HCT116 (cell line): Measurements from ENCODE around the gene BATF2. TPM values are rescaled to one million over a fixed set of nuclear protein-coding genes. Genes with fewer than 3 reads are reported as not detected.

ENCODE experiments used
- ATAC-seq: fragments of 200-7000 bp; cut with Tn5 transposase; 2 replicates; pipeline ENCODE4 v1.9.1; 2020; ENCODE audit warnings: mild to moderate bottlenecking, moderate library complexity
- BruUV-seq: library from RNA; stranded (reverse); fragments of 400-500 nt; replicated peaks from 2 replicates; lab custom pipeline; 2021; lab: Mats Ljungman, UMichigan
- CTCF ChIA-PET: fragments of 300-600 bp; sonication (Branson Sonifier 250); formaldehyde crosslinking; loops from one replicate; lab custom pipeline; 2021; ENCODE audit warnings: antibody characterized with exemption; lab: Charles Lee
- POLR2A ChIA-PET: fragments of 300-600, 350-600 bp; sonication (Branson Sonifier 250); formaldehyde crosslinking; loops from one replicate; lab custom pipeline; 2021; ENCODE audit warnings: antibody characterized with exemption; lab: Charles Lee
- RAD21 ChIA-PET, 2 experiments: fragments of 300-600 bp; sonication (Branson Sonifier 250); formaldehyde crosslinking; loops; one replicate each; lab custom pipeline; 2023; ENCODE audit warnings: low total read pairs in 2 of 2; ENCODE audit not compliant: uncharacterized antibody in 2 of 2, unreplicated experiment in 2 of 2, low non-redundant PET in 1 of 2; lab: Charles Lee
- DNase-seq: peaks from one replicate; pipeline ENCODE4 v3.0.0-alpha.2; 2010; ENCODE audit warnings: low read depth, low spot score
- H2AFZ ChIP-seq: fragments of 200-600 bp; shearing (Covaris generic), sonication (generic); 2 replicates; pipeline ENCODE4 v1.6.1; 2017; ENCODE audit warnings: low read depth, mixed run types, mixed read lengths, antibody characterized with exemption, low read length; ENCODE audit not compliant: poor library complexity, severe bottlenecking
- H3K27ac ChIP-seq: 2 replicates; pipeline ENCODE4 v1.5.1; 2012; ENCODE audit warnings: low read depth, low read length
- H3K27me3 ChIP-seq: fragments of 200-600 bp; sonication (generic); 2 replicates; pipeline ENCODE4 v1.6.1; 2016; ENCODE audit warnings: mixed run types, low read length, mixed read lengths; ENCODE audit not compliant: insufficient read depth
- H3K36me3 ChIP-seq, 2 experiments: fragments of 200-500 bp in 1 of 2; fragments of 200-600 bp in 1 of 2; sonication (Bioruptor generic) in 1 of 2; sonication (generic) in 1 of 2; 2 replicates each; pipeline versions ENCODE4 v1.5.1 to v1.6.1; 2014 to 2016; ENCODE audit warnings: low read length in 2 of 2, inconsistent platforms in 1 of 2, mixed read lengths in 1 of 2, mixed run types in 1 of 2; ENCODE audit not compliant: insufficient read depth in 2 of 2, control insufficient read depth in 1 of 2
- H3K4me1 ChIP-seq, 2 experiments: fragments of 200-600 bp in 1 of 2; sonication (generic) in 1 of 2; 2 replicates each; pipeline versions ENCODE4 v1.5.1 to v1.6.1; 2012 to 2017; ENCODE audit warnings: low read length in 2 of 2, inconsistent platforms in 1 of 2, mild to moderate bottlenecking in 1 of 2, mixed read lengths in 1 of 2, mixed run types in 1 of 2, moderate library complexity in 1 of 2; ENCODE audit not compliant: insufficient read depth in 2 of 2, control insufficient read depth in 1 of 2
- H3K4me2 ChIP-seq: fragments of 200-600 bp; sonication (generic); 2 replicates; pipeline ENCODE4 v1.6.1; 2017; ENCODE audit warnings: mixed run types, low read length, mixed read lengths
- H3K4me3 ChIP-seq, 2 experiments: fragments of 200-600 bp in 1 of 2; sonication (generic) in 1 of 2; replicated peaks in 1 of 2; 2 replicates each; pipeline ENCODE4 v1.5.1; 2011 to 2016; ENCODE audit warnings: low read length in 2 of 2, control low read depth in 1 of 2, low read depth in 1 of 2, mild to moderate bottlenecking in 1 of 2, mixed read lengths in 1 of 2, mixed run types in 1 of 2
- H3K79me2 ChIP-seq: fragments of 200-600 bp; sonication (generic); 2 replicates; pipeline ENCODE4 v1.6.1; 2017; ENCODE audit warnings: mild to moderate bottlenecking, mixed run types, low read length, moderate library complexity, mixed read lengths; ENCODE audit not compliant: insufficient read depth
- H3K9ac ChIP-seq: fragments of 200-600 bp; sonication (generic); 2 replicates; pipeline ENCODE4 v1.6.1; 2016; ENCODE audit warnings: low read length, mixed read lengths
- H3K9me2 ChIP-seq: fragments of 200-600 bp; sonication (generic), shearing (Covaris generic); 2 replicates; pipeline ENCODE4 v1.6.1; 2017; ENCODE audit warnings: mixed run types, mild to moderate bottlenecking, moderate library complexity; ENCODE audit not compliant: insufficient read depth
- H3K9me3 ChIP-seq, 2 experiments: fragments of 200-500 bp in 1 of 2; fragments of 200-600 bp in 1 of 2; sonication (Bioruptor generic) in 1 of 2; sonication (generic) in 1 of 2; 2 replicates each; pipeline ENCODE4 v1.6.1; 2014 to 2017; ENCODE audit warnings: low read length in 2 of 2, mixed read lengths in 2 of 2, inconsistent platforms in 1 of 2, low read depth in 1 of 2, mild to moderate bottlenecking in 1 of 2, mixed run types in 1 of 2, moderate library complexity in 1 of 2; ENCODE audit not compliant: control insufficient read depth in 1 of 2, insufficient read depth in 1 of 2
- H4K20me1 ChIP-seq: fragments of 200-600 bp; sonication (generic), shearing (Covaris generic); 2 replicates; pipeline ENCODE4 v1.6.1; 2017; ENCODE audit warnings: mixed run types, mild to moderate bottlenecking, moderate library complexity; ENCODE audit not compliant: insufficient read depth
- ATF3 ChIP-seq: IDR thresholded peaks from 2 replicates; pipeline ENCODE4 v1.6.1; 2012
- CBX3 ChIP-seq: IDR thresholded peaks from 2 replicates; pipeline ENCODE4 v1.6.1; 2012; ENCODE audit warnings: low read depth
- CEBPB ChIP-seq: IDR thresholded peaks from 2 replicates; pipeline ENCODE4 v1.6.1; 2012; ENCODE audit warnings: low read depth
- CTCF ChIP-seq, 3 experiments: fragments of 200-600 bp in 1 of 3; sonication (generic) in 1 of 3; IDR thresholded peaks in 2 of 3; conservative IDR thresholded peaks in 1 of 3; 2 replicates each; pipeline ENCODE4 v1.5.1; 2012 to 2017; ENCODE audit warnings: low read depth in 2 of 3, low read length in 2 of 3, antibody characterized with exemption in 1 of 3, borderline replicate concordance in 1 of 3, control low read depth in 1 of 3, mild to moderate bottlenecking in 1 of 3, mixed read lengths in 1 of 3, mixed run types in 1 of 3, moderate library complexity in 1 of 3; ENCODE audit not compliant: insufficient read depth in 1 of 3
- EGR1 ChIP-seq: IDR thresholded peaks from 2 replicates; pipeline ENCODE4 v1.6.1; 2012; ENCODE audit warnings: low read depth
- EZH2 ChIP-seq: fragments of 200-600 bp; sonication (generic); IDR thresholded peaks from 2 replicates; pipeline ENCODE4 v1.6.1; 2017; ENCODE audit warnings: antibody characterized with exemption, mixed run types
- EZH2phosphoT487 ChIP-seq: fragments of 200-600 bp; IDR thresholded peaks from 2 replicates; pipeline ENCODE4 v1.6.1; 2018; ENCODE audit warnings: antibody characterized with exemption, borderline replicate concordance
- FOSL1 ChIP-seq: IDR thresholded peaks from 2 replicates; pipeline ENCODE4 v1.6.1; 2012; ENCODE audit warnings: low read depth
- JUND ChIP-seq: IDR thresholded peaks from 2 replicates; pipeline ENCODE4 v1.6.1; 2012
- MAX ChIP-seq: IDR thresholded peaks from 2 replicates; pipeline ENCODE4 v1.6.1; 2012
- POLR2A ChIP-seq: IDR thresholded peaks from 2 replicates; pipeline ENCODE4 v1.7.0; 2011; ENCODE audit warnings: borderline replicate concordance; ENCODE audit not compliant: insufficient read depth, insufficient read length; ENCODE audit errors: extremely low read depth
- POLR2AphosphoS5 ChIP-seq: IDR thresholded peaks from 2 replicates; pipeline ENCODE4 v1.6.1; 2011; ENCODE audit warnings: mild to moderate bottlenecking, low read depth, low read length, moderate library complexity
- SIN3A ChIP-seq: IDR thresholded peaks from 2 replicates; pipeline ENCODE4 v1.6.1; 2012; ENCODE audit warnings: low read depth
- SP1 ChIP-seq: IDR thresholded peaks from 2 replicates; pipeline ENCODE4 v1.6.1; 2012; ENCODE audit warnings: low read depth
- SRF ChIP-seq: IDR thresholded peaks from 2 replicates; pipeline ENCODE4 v1.6.1; 2012; ENCODE audit warnings: low read depth
- YY1 ChIP-seq: IDR thresholded peaks from 2 replicates; pipeline ENCODE4 v1.6.1; 2011; ENCODE audit warnings: low read length, low read depth, moderate library complexity, mild to moderate bottlenecking; ENCODE audit not compliant: insufficient replicate concordance; ENCODE audit errors: extremely low read depth
- ZBTB33 ChIP-seq: IDR thresholded peaks from 2 replicates; pipeline ENCODE4 v1.6.1; 2011; ENCODE audit warnings: mild to moderate bottlenecking, low read length, moderate library complexity; ENCODE audit not compliant: insufficient replicate concordance; ENCODE audit errors: extremely low read depth
- ZFX ChIP-seq: fragments of 450-650 bp; IDR thresholded peaks from 2 replicates; pipeline ENCODE4 v1.6.1; 2017
- ZNF274 ChIP-seq: fragments of 200-500 bp; sonication (Bioruptor generic); IDR thresholded peaks from 2 replicates; pipeline ENCODE4 v1.6.1; 2014; ENCODE audit warnings: mild to moderate bottlenecking, low read depth, low read length, inconsistent platforms
- intact Hi-C: fragments of 100-400 bp; cut with micrococcal nuclease; formaldehyde crosslinking; loops from 2 replicates; pipeline ENCODE4 v1.10.0; 2022
- total RNA-seq: library from RNA; stranded (reverse); gene quantifications from one replicate; pipeline ENCODE4 v1.2.1, GENCODE V29; 2021; ENCODE audit not compliant: unreplicated experiment

Gene BATF2
- total RNA-seq, 1 experiment from 2014 or later: 2.1 TPM

GRCh38 chr11:64998141-64998540 is 1.4 kb upstream of the BATF2 start:
- no peak for DNase-seq
- POLR2A ChIA-PET: interaction anchor here (1.0 to 2.7 kb wide), 2 partner anchors 8 to 15 kb away, joined by 3 to 15 read pairs; partner anchors contain the start of gene ARL2
- Histone ChIP-seq H3K27me3 (no peaks in the 10 kb centered on the region), H3K4me3 (no peak overlapping the region), H3K4me1 (peaks cover 13 to 40% of the 10 kb centered on the region in 2 experiments; a peak in 3 of 4 replicates), H2AFZ (peak overlapping the region; percentile 65), H3K36me3 (no peaks in the 10 kb centered on the region), H3K27ac (no peak overlapping the region), H3K79me2 (no peaks in the 10 kb centered on the region), H4K20me1 (no peaks in the 10 kb centered on the region), H3K9me2 (no peaks in the 10 kb centered on the region), H3K9ac (no peak overlapping the region), H3K9me3 (no peaks in the 10 kb centered on the region), H3K4me2 (peak overlapping the region; percentile 39)
- no peak for TF ChIP-seq ATF3
- no peak for TF ChIP-seq JUND
- TF ChIP-seq CTCF (IDR thresholded peaks at IDR 0.05 in 2 of 3, conservative IDR thresholded peaks at IDR 0.05 in 1 of 3; ENCODE audit: borderline replicate concordance in 1 of 3, insufficient read depth in 1 of 3, low read depth in 2 of 3, low read length in 2 of 3): no peak
- TF ChIP-seq SIN3A: no peak
- no peak for TF ChIP-seq EZH2phosphoT487
- peak; percentile 80 for TF ChIP-seq YY1
- TF ChIP-seq EZH2: no peak
- no peak for TF ChIP-seq EGR1
- peak; percentile 76; the same call in 1 of the 2 replicates for TF ChIP-seq CBX3
- TF ChIP-seq MAX: peak; percentile 18; the same call in 1 of the 2 replicates
- no peak for TF ChIP-seq ZNF274
- TF ChIP-seq ZBTB33: no peak
- TF ChIP-seq ZFX: no peak
- no peak for TF ChIP-seq POLR2AphosphoS5
- 0 out of 2 replicates have a peak, but pooled peaks have one; percentile 12 for TF ChIP-seq SP1
- no peak for TF ChIP-seq CEBPB
- TF ChIP-seq POLR2A: no peak
- peak; percentile 92 for TF ChIP-seq SRF
- TF ChIP-seq FOSL1: no peak
- intact Hi-C loops: loop anchor here (5.0 kb wide), 1 partner anchor 151 kb away; no protein-coding TSS in a partner anchor
- CTCF ChIA-PET: interaction anchor here (1.3 to 3.8 kb wide), 3 partner anchors 16 to 154 kb away, joined by 3 to 21 read pairs (median 5); partner anchors contain the start of genes ARL2 and CDC42BPG
- BruUV-seq: no TSS peak
- ATAC-seq: peak; percentile 46; the same call in 1 of the 2 replicates
- RAD21 ChIA-PET: no interaction called here
